Measurements from ENCODE around the gene PRTFDC1.
A peak's percentile ranks its signal among the peaks of the same experiment; 100 is the strongest.

PRTFDC1 gene

GRCh38 chr10:24910574-24910973, 41.8 kb downstream of the PRTFDC1 start:
- DNase-seq (ENCODE audit: insufficient read length) = no peak
- no peak for TF ChIP-seq TAF1 (IDR thresholded peaks at IDR 0.05; ENCODE audit: borderline replicate concordance, low read depth, low read length)
- TF ChIP-seq POLR2AphosphoS5 (IDR thresholded peaks at IDR 0.05; ENCODE audit: low read depth, low read length) = no peak
- TF ChIP-seq POLR2A (IDR thresholded peaks at IDR 0.05; ENCODE audit: low read depth, low read length) = no peak
- FAIRE-seq = no peak

DNA sequence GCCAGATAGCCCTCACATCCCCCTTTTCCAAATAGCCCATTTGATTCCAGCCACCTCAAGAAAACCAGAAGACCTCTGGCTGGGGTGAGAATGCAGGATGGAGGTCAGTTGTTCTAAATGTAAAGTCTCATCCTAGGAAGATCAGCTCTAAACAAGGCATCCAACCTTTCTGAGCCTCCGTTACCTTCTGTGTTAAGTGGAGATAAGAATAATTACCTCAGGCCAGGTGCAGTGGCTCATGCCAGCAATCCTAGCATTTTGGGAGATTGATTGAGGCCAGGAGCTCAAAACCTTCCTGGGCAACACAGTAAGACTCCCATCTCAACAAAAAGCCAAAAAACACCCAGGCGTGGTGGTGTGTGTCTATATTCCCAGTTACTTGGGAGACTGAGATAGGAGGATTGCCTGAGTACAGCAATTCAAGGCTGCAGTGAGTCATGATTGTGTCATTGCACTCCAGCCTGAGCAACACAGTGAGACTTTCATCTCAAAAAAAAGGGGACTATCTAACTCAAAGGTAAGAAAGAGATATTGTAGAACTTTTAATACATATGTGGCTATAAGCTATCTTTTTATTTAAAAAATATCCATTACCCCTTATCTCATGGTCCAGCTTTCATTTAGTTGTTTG, 43.5 kb downstream of the PRTFDC1 start:
- no peak for TF ChIP-seq POLR2A (IDR thresholded peaks at IDR 0.05; ENCODE audit: low read depth, low read length)
- no peak for TF ChIP-seq POLR2AphosphoS5 (IDR thresholded peaks at IDR 0.05; ENCODE audit: low read depth, low read length)
- TF ChIP-seq TAF1 (IDR thresholded peaks at IDR 0.05; ENCODE audit: borderline replicate concordance, low read depth, low read length) = no peak
- no peak for DNase-seq (ENCODE audit: insufficient read length)
- no peak for FAIRE-seq

- FAIRE-seq (no peak), DNase-seq (ENCODE audit: insufficient read length) (no peak)
- no peak for TF ChIP-seq POLR2AphosphoS5 (IDR thresholded peaks at IDR 0.05; ENCODE audit: low read depth, low read length)
- no peak for TF ChIP-seq TAF1 (IDR thresholded peaks at IDR 0.05; ENCODE audit: borderline replicate concordance, low read depth, low read length)
- no peak for TF ChIP-seq POLR2A (IDR thresholded peaks at IDR 0.05; ENCODE audit: low read depth, low read length)
Measured at GRCh38 chr10:24907956-24908355, 44.5 kb downstream of the PRTFDC1 start.

- no peak for DNase-seq (ENCODE audit: insufficient read length)
- FAIRE-seq = no peak
- no peak for TF ChIP-seq POLR2AphosphoS5 (IDR thresholded peaks at IDR 0.05; ENCODE audit: low read depth, low read length)
- no peak for TF ChIP-seq TAF1 (IDR thresholded peaks at IDR 0.05; ENCODE audit: borderline replicate concordance, low read depth, low read length)
- TF ChIP-seq POLR2A (IDR thresholded peaks at IDR 0.05; ENCODE audit: low read depth, low read length) = no peak
Measured at GRCh38 chr10:24906372-24906771, 46.0 kb downstream of the PRTFDC1 start.

DNA sequence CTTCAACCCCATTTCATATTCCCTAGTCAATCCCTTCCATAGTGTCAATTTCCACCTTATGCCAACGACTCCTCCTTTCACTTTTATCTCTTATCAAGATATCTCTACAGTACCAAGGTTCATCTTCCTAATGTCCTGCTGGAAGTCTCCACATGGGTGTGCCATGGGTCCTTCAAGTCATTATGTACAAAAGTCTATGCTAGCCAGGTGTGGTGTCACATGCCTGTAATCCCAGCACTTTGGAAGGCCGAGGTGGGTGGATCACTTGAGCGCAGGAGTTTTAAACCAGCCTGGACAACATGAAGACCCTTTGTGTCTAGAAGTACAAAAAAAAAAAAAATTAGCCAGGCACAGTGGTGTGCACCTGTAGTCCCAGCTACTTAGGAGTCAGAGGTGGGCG, 47.6 kb downstream of the PRTFDC1 start:
- FAIRE-seq (no peak), DNase-seq (ENCODE audit: insufficient read length) (no peak)
- TF ChIP-seq POLR2A (IDR thresholded peaks at IDR 0.05; ENCODE audit: low read depth, low read length) = no peak
- TF ChIP-seq POLR2AphosphoS5 (IDR thresholded peaks at IDR 0.05; ENCODE audit: low read depth, low read length) = no peak
- no peak for TF ChIP-seq TAF1 (IDR thresholded peaks at IDR 0.05; ENCODE audit: borderline replicate concordance, low read depth, low read length)

DNA sequence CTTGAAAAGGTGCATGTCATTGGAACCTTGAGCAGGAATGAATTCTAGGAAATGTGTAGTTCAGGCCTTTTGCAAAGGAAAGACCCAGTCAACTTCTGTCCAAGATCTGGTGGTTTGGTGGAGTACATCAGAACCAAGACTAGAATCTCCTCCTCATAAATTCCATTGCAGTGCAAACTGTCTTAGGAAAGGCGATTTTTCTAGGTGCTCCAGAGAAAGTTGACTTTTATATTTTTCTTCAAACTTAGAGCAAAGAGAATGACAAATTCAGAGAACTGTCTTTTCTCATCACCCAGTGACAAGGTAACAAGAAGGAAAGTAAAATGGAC, 50.0 kb downstream of the PRTFDC1 start:
- FAIRE-seq = no peak
- TF ChIP-seq POLR2A (IDR thresholded peaks at IDR 0.05; ENCODE audit: low read depth, low read length) = no peak
- no peak for TF ChIP-seq TAF1 (IDR thresholded peaks at IDR 0.05; ENCODE audit: borderline replicate concordance, low read depth, low read length)
- TF ChIP-seq POLR2AphosphoS5 (IDR thresholded peaks at IDR 0.05; ENCODE audit: low read depth, low read length) = no peak

GRCh38 chr10:24901686-24902399, 50.6 kb downstream of the PRTFDC1 start:
- FAIRE-seq (peak; percentile 36), DNase-seq (ENCODE audit: insufficient read length) (no peak)
- TF ChIP-seq TAF1 (IDR thresholded peaks at IDR 0.05; ENCODE audit: borderline replicate concordance, low read depth, low read length) = no peak
- TF ChIP-seq POLR2A (IDR thresholded peaks at IDR 0.05; ENCODE audit: low read depth, low read length) = no peak
- no peak for TF ChIP-seq POLR2AphosphoS5 (IDR thresholded peaks at IDR 0.05; ENCODE audit: low read depth, low read length)

More for the DNA sequence above, 50.0 kb downstream of the PRTFDC1 start:
- no peak for DNase-seq (ENCODE audit: insufficient read length)

DNA sequence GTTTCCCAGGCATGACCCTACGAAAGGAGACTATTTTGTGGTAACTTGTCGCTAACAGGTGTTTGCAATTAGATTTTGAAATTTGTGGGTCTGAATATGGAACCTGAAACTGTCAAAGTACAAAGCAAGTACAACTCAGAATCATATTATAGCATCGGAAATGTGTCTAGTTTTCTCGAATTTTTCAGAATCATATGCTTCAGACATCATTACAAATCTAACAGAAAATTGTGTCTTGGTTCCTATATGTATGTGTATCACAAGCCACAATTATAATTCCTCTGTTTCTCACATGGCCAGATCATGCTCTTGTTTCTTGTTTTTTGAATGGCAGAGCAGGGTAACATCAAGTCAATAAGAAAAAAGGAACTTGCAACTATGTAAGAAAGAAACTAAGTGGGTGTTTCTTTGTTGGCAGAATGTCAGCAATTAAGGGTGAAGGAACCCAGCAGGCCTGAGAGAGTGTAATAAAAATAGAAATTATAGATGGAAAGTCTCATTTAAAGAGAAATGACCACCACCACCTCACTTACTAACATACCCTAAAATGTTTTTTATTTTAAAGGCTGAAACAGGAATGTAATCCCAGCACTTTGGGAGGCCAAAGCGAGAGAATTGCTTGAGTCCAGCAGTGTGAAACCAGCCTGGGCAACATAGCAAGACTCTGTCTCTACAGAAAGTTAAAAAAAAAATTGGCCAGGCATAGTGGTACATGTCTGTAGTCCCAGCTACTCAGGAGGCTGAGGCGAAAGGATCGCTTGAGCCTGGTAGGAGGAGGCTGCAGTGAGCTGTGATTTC, 51.3 kb downstream of the PRTFDC1 start:
- peak; percentile 25 for DNase-seq (ENCODE audit: insufficient read length)
- TF ChIP-seq POLR2AphosphoS5 (IDR thresholded peaks at IDR 0.05; ENCODE audit: low read depth, low read length) = no peak
- no peak for TF ChIP-seq TAF1 (IDR thresholded peaks at IDR 0.05; ENCODE audit: borderline replicate concordance, low read depth, low read length)
- no peak for TF ChIP-seq POLR2A (IDR thresholded peaks at IDR 0.05; ENCODE audit: low read depth, low read length)

DNA sequence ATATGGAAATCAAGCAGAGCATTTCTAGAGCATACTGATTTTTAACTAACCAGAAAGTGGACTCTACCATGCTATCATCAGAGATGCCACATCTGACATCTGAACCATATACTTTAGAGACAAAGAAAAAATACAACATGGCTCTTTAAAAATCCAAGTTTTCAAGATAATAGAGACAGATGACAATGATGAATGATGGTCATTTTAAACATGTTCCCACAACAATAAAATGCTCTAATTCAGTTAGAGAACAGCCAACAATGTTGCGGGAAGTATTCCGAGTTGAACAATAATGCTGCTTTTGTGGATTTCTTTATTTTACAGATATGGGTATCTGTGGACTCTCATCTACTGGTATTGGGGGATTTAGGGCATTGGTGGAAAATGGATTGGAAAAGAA, 52.8 kb downstream of the PRTFDC1 start:
- DNase-seq (ENCODE audit: insufficient read length) (no peak), FAIRE-seq (no peak)
- TF ChIP-seq POLR2AphosphoS5 (IDR thresholded peaks at IDR 0.05; ENCODE audit: low read depth, low read length) (no peak), TAF1 (IDR thresholded peaks at IDR 0.05; ENCODE audit: borderline replicate concordance, low read depth, low read length) (no peak), POLR2A (IDR thresholded peaks at IDR 0.05; ENCODE audit: low read depth, low read length) (no peak)

More for the DNA sequence above, 51.3 kb downstream of the PRTFDC1 start:
- peak; percentile 44 for FAIRE-seq

DNA sequence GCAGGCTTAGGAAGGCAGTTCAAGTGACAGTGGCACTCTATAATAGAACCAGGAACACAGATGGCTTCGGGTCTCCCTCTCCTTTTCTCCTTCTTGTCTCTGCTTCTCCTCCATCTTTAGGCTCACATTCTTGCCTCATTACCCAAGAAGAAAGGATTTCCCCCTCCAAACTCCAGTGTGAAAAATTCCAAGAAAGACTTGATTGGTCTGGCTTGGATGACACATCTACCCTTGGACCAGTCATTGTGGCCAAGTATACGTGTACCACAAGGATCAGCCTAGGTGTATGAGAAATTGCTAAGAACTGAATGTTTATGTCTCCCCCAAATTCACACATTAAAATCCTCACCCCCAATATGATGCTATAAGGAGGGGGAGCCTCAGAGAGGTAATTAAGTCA, 53.9 kb downstream of the PRTFDC1 start:
- no peak for FAIRE-seq
- DNase-seq (ENCODE audit: insufficient read length) = no peak
- TF ChIP-seq POLR2A (IDR thresholded peaks at IDR 0.05; ENCODE audit: low read depth, low read length) (no peak), POLR2AphosphoS5 (IDR thresholded peaks at IDR 0.05; ENCODE audit: low read depth, low read length) (no peak), TAF1 (IDR thresholded peaks at IDR 0.05; ENCODE audit: borderline replicate concordance, low read depth, low read length) (no peak)

GRCh38 chr10:24897326-24897926, 55.0 kb downstream of the PRTFDC1 start:
- FAIRE-seq (no peak), DNase-seq (ENCODE audit: insufficient read length) (no peak)
- no peak for TF ChIP-seq POLR2A (IDR thresholded peaks at IDR 0.05; ENCODE audit: low read depth, low read length)
- no peak for TF ChIP-seq POLR2AphosphoS5 (IDR thresholded peaks at IDR 0.05; ENCODE audit: low read depth, low read length)
- no peak for TF ChIP-seq TAF1 (IDR thresholded peaks at IDR 0.05; ENCODE audit: borderline replicate concordance, low read depth, low read length)

Measured in GM12892 (cell line).